ENCODE results near the gene SGCA. TPM values are rescaled to one million over a fixed set of nuclear protein-coding genes. Genes with fewer than 3 reads are reported as not detected.
A peak's percentile ranks its signal among the peaks of the same experiment; 100 is the strongest.

Gene SGCA
- polyA plus RNA-seq, 6 donors from 2014 or later = 2.0 to 16.6 (median 3.5) TPM

GRCh38 chr17:50177983-50178834 lies 12.4 kb downstream of the SGCA start:
- peak overlapping the region in 3 of 6 donors; percentile 6 to 89 (median 65) for H3K27ac Mint-ChIP-seq
- H3K4me1 Mint-ChIP-seq = peaks cover 18 to 21% (median 19%) of the 10 kb centered on the region in 3 donors
- no peaks in the 10 kb centered on the region for H3K9me3 Mint-ChIP-seq
- ATAC-seq (ENCODE audit: low read depth in 2 of 2) (peak; percentile 95 to 98), DNase-seq (peak; percentile 65)
- H3K36me3 Mint-ChIP-seq = no peaks in the 10 kb centered on the region
- H3K4me3 Mint-ChIP-seq = peak overlapping the region; percentile 17 to 89 (median 62)
- H3K27me3 Mint-ChIP-seq = no peaks in the 10 kb centered on the region

- no peak for ATAC-seq (ENCODE audit: low read depth in 2 of 2)
- H3K36me3 Mint-ChIP-seq = no peaks in the 10 kb centered on the region
- peak overlapping the region in 1 of 8 donors; percentile 22 for H3K4me3 Mint-ChIP-seq
- H3K4me1 Mint-ChIP-seq = peaks cover 35 to 40% (median 36%) of the 10 kb centered on the region in 3 donors
- H3K27me3 Mint-ChIP-seq = no peaks in the 10 kb centered on the region
- H3K9me3 Mint-ChIP-seq = no peaks in the 10 kb centered on the region
- no peak overlapping the region for H3K27ac Mint-ChIP-seq
- no peak for DNase-seq
These were observed 14.3 kb downstream of the SGCA start for GRCh38 chr17:50180111-50180510.

- Mint-ChIP-seq H3K4me3 (no peak overlapping the region), H3K27me3 (no peaks in the 10 kb centered on the region), H3K4me1 (peaks cover 40 to 45% (median 41%) of the 10 kb centered on the region in 3 donors), H3K36me3 (no peaks in the 10 kb centered on the region), H3K9me3 (no peaks in the 10 kb centered on the region), H3K27ac (peak overlapping the region in 2 of 6 donors; percentile 36 to 50)
- ATAC-seq (ENCODE audit: low read depth in 2 of 2) (no peak), DNase-seq (no peak)
These were observed 14.8 kb downstream of the SGCA start for GRCh38 chr17:50180620-50181019.

GRCh38 chr17:50181144-50181543 lies 15.3 kb downstream of the SGCA start:
- peak overlapping the region in 2 of 6 donors; percentile 43 to 85 for H3K27ac Mint-ChIP-seq
- peaks cover 43 to 51% (median 46%) of the 10 kb centered on the region in 3 donors for H3K4me1 Mint-ChIP-seq
- no peak overlapping the region for H3K4me3 Mint-ChIP-seq
- no peaks in the 10 kb centered on the region for H3K9me3 Mint-ChIP-seq
- ATAC-seq (ENCODE audit: low read depth in 2 of 2) (no peak), DNase-seq (no peak)
- H3K36me3 Mint-ChIP-seq = no peaks in the 10 kb centered on the region
- H3K27me3 Mint-ChIP-seq = no peaks in the 10 kb centered on the region

GRCh38 chr17:50181591-50182560 lies 16.1 kb downstream of the SGCA start:
- Mint-ChIP-seq H3K27ac (peak overlapping the region in 4 of 6 donors; percentile 4 to 82 (median 54)), H3K4me1 (peaks cover 45 to 51% (median 48%) of the 10 kb centered on the region in 3 donors), H3K36me3 (no peaks in the 10 kb centered on the region), H3K27me3 (no peaks in the 10 kb centered on the region), H3K9me3 (no peaks in the 10 kb centered on the region), H3K4me3 (peak overlapping the region in 2 of 8 donors; percentile 29 to 61)
- DNase-seq (no peak), ATAC-seq (ENCODE audit: low read depth in 2 of 2) (no peak)

GRCh38 chr17:50182783-50183420 lies 17.1 kb downstream of the SGCA start:
- ATAC-seq (ENCODE audit: low read depth in 2 of 2) (no peak), DNase-seq (no peak)

GRCh38 chr17:50183421-50183994 lies 17.7 kb downstream of the SGCA start:
- DNase-seq (peak; percentile 48), ATAC-seq (ENCODE audit: low read depth in 2 of 2) (peak; percentile 82 to 83)
- Mint-ChIP-seq H3K36me3 (no peaks in the 10 kb centered on the region), H3K27me3 (no peaks in the 10 kb centered on the region), H3K4me1 (peaks cover 39 to 44% (median 43%) of the 10 kb centered on the region in 3 donors), H3K4me3 (peak overlapping the region; percentile 67 to 90 (median 82)), H3K27ac (peak overlapping the region in 5 of 6 donors; percentile 2 to 93 (median 83)), H3K9me3 (no peaks in the 10 kb centered on the region)

More at GRCh38 chr17:50182783-50183420, 17.1 kb downstream of the SGCA start:
- Mint-ChIP-seq H3K9me3 (no peaks in the 10 kb centered on the region), H3K36me3 (no peaks in the 10 kb centered on the region), H3K27ac (peak overlapping the region in 4 of 6 donors; percentile 42 to 90 (median 68)), H3K4me3 (peak overlapping the region in 6 of 8 donors; percentile 6 to 82 (median 32)), H3K4me1 (peaks cover 45 to 50% (median 46%) of the 10 kb centered on the region in 3 donors), H3K27me3 (no peaks in the 10 kb centered on the region)

GRCh38 chr17:50184064-50184463 lies 18.3 kb downstream of the SGCA start:
- no peaks in the 10 kb centered on the region for H3K27me3 Mint-ChIP-seq
- peak overlapping the region; percentile 67 to 90 (median 82) for H3K4me3 Mint-ChIP-seq
- peak overlapping the region in 4 of 6 donors; percentile 71 to 93 (median 78) for H3K27ac Mint-ChIP-seq
- no peaks in the 10 kb centered on the region for H3K36me3 Mint-ChIP-seq
- H3K9me3 Mint-ChIP-seq = no peaks in the 10 kb centered on the region
- ATAC-seq (ENCODE audit: low read depth in 2 of 2) (peak; percentile 30 to 44), DNase-seq (no peak)
- H3K4me1 Mint-ChIP-seq = peaks cover 39 to 43% (median 42%) of the 10 kb centered on the region in 3 donors

- Mint-ChIP-seq H3K9me3 (no peaks in the 10 kb centered on the region), H3K4me1 (peaks cover 39 to 43% (median 42%) of the 10 kb centered on the region in 3 donors), H3K4me3 (peak overlapping the region; percentile 24 to 90 (median 67)), H3K27me3 (no peaks in the 10 kb centered on the region), H3K36me3 (no peaks in the 10 kb centered on the region), H3K27ac (peak overlapping the region in 5 of 6 donors; percentile 54 to 88 (median 78))
- DNase-seq = no peak
- ATAC-seq (ENCODE audit: low read depth in 2 of 2) = no peak
These were observed 19.0 kb downstream of the SGCA start for GRCh38 chr17:50184611-50185398.

GRCh38 chr17:50185631-50186471 lies 20.0 kb downstream of the SGCA start:
- Mint-ChIP-seq H3K27ac (peak overlapping the region in 3 of 6 donors; percentile 39 to 63 (median 52)), H3K9me3 (no peaks in the 10 kb centered on the region), H3K4me1 (peaks cover 39 to 43% (median 42%) of the 10 kb centered on the region in 3 donors), H3K27me3 (no peaks in the 10 kb centered on the region), H3K4me3 (peak overlapping the region in 7 of 8 donors; percentile 15 to 86 (median 61)), H3K36me3 (no peaks in the 10 kb centered on the region)
- DNase-seq (no peak), ATAC-seq (ENCODE audit: low read depth in 2 of 2) (no peak)

GRCh38 chr17:50186661-50187393 lies 21.0 kb downstream of the SGCA start:
- H3K4me1 Mint-ChIP-seq = peaks cover 35 to 42% (median 42%) of the 10 kb centered on the region in 3 donors
- peak overlapping the region in 1 of 8 donors; percentile 44 for H3K4me3 Mint-ChIP-seq
- H3K27me3 Mint-ChIP-seq = no peaks in the 10 kb centered on the region
- peak overlapping the region in 2 of 6 donors; percentile 42 to 78 for H3K27ac Mint-ChIP-seq
- DNase-seq (no peak), ATAC-seq (ENCODE audit: low read depth in 2 of 2) (no peak)
- no peaks in the 10 kb centered on the region for H3K9me3 Mint-ChIP-seq
- no peaks in the 10 kb centered on the region for H3K36me3 Mint-ChIP-seq
